Stimulated activated CD4-positive, alpha-beta T cell treated with anti-CD3 and anti-CD28 coated beads, Interleukin-15, amount 100 ng/mL, for 1 hour (primary cell): ENCODE data around the gene TARS1.

Experiments used
- DNase-seq, 2 donors: peaks; one replicate each; pipeline ENCODE4 v3.0.0-alpha.2; 2020; ENCODE audit warnings: low read depth in 1 of 2, low spot score in 1 of 2

TARS1 gene

GRCh38 chr5:33440482-33441240, at the start of gene TARS1:
Gene TARS1, plus strand, starts transcription at chr5:33440965. Its CDS starts 122 bp downstream, at chr5:33441087.
- peak; percentile 84 to 86 for DNase-seq

GRCh38 chr5:33398501-33398900, 42.3 kb upstream of the TARS1 start:
- DNase-seq = no peak

- no peak for DNase-seq
Measured at GRCh38 chr5:33400675-33401074, 40.1 kb upstream of the TARS1 start.

GRCh38 chr5:33401482-33402390, 39.0 kb upstream of the TARS1 start:
- DNase-seq = no peak

GRCh38 chr5:33403187-33403586, 37.6 kb upstream of the TARS1 start:
- DNase-seq = no peak

GRCh38 chr5:33408816-33409215, 31.9 kb upstream of the TARS1 start:
- DNase-seq = no peak

- no peak for DNase-seq
Measured at GRCh38 chr5:33409435-33410170, 31.2 kb upstream of the TARS1 start.

GRCh38 chr5:33410221-33410620, 30.5 kb upstream of the TARS1 start:
- DNase-seq = no peak

GRCh38 chr5:33411498-33411897, 29.3 kb upstream of the TARS1 start:
- no peak for DNase-seq

GRCh38 chr5:33415811-33416354, 24.9 kb upstream of the TARS1 start:
- no peak for DNase-seq

- DNase-seq = no peak
Measured at GRCh38 chr5:33417632-33418031, 23.1 kb upstream of the TARS1 start.

GRCh38 chr5:33420946-33421345, 19.8 kb upstream of the TARS1 start:
- no peak for DNase-seq

- DNase-seq = no peak
Measured at GRCh38 chr5:33422191-33422590, 18.6 kb upstream of the TARS1 start.

- DNase-seq = no peak
Measured at GRCh38 chr5:33423018-33423630, 17.6 kb upstream of the TARS1 start.

GRCh38 chr5:33425314-33425713, 15.5 kb upstream of the TARS1 start:
- DNase-seq = no peak

GRCh38 chr5:33430983-33431382, 9.8 kb upstream of the TARS1 start:
- DNase-seq = no peak

GRCh38 chr5:33432656-33433055, 8.1 kb upstream of the TARS1 start:
- DNase-seq = no peak

GRCh38 chr5:33433303-33434240, 7.2 kb upstream of the TARS1 start:
- no peak for DNase-seq

GRCh38 chr5:33435893-33436490, 4.8 kb upstream of the TARS1 start:
- DNase-seq = peak in 1 of 2 donors; percentile 16
